Kidney (tissue), 14 donors: ENCODE measurements around the gene GAL3ST2. TPM values are rescaled to one million over a fixed set of nuclear protein-coding genes. Genes with fewer than 3 reads are reported as not detected.

ENCODE experiments used
- DNase-seq, 5 donors: peaks; one replicate each; pipeline ENCODE4 v3.0.0-alpha.2; 2013 to 2020
- FAIRE-seq: peaks from 2 replicates; lab custom pipeline; 2012; peaks lifted over from hg19 to GRCh38; lab: Jason Lieb, UNC
- H3K27ac ChIP-seq, 2 donors: one replicate each; pipeline ENCODE4 v1.7.0; 2013; ENCODE audit warnings: low read depth in 2 of 2, low read length in 2 of 2, inconsistent platforms in 1 of 2
- H3K27me3 ChIP-seq: one replicate; pipeline ENCODE4 v1.7.1; 2013; ENCODE audit warnings: low read length, inconsistent platforms; ENCODE audit not compliant: control insufficient read depth, insufficient read depth
- H3K36me3 ChIP-seq, 3 donors: one replicate each; pipeline versions ENCODE4 v1.7.0 to v1.7.1; 2013; ENCODE audit warnings: low read length in 3 of 3, control low read depth in 1 of 3, inconsistent platforms in 1 of 3; ENCODE audit not compliant: insufficient read depth in 3 of 3, control insufficient read depth in 2 of 3
- H3K4me1 ChIP-seq, 3 donors: one replicate each; pipeline versions ENCODE4 v1.7.0 to v1.7.1; 2013; ENCODE audit warnings: low read length in 3 of 3, inconsistent platforms in 1 of 3, low read depth in 1 of 3; ENCODE audit not compliant: control insufficient read depth in 2 of 3, insufficient read depth in 2 of 3
- H3K4me3 ChIP-seq, 3 donors: one replicate each; pipeline versions ENCODE4 v1.7.0 to v1.8.1; 2013; ENCODE audit warnings: low read length in 3 of 3, control low read depth in 1 of 3, inconsistent platforms in 1 of 3
- H3K9ac ChIP-seq, 3 donors: one replicate each; pipeline versions ENCODE4 v1.7.0 to v1.7.1; 2013; ENCODE audit warnings: low read length in 3 of 3, control low read depth in 1 of 3, inconsistent platforms in 1 of 3
- H3K9me3 ChIP-seq, 3 donors: one replicate each; pipeline versions ENCODE4 v1.7.0 to v1.7.1; 2013; ENCODE audit warnings: low read length in 3 of 3, control low read depth in 1 of 3, inconsistent platforms in 1 of 3; ENCODE audit not compliant: control insufficient read depth in 2 of 3, insufficient read depth in 1 of 3
- intact Hi-C: fragments of 100-400 bp; cut with DNase I; formaldehyde crosslinking; loops from one replicate; pipeline ENCODE4 v1.11.1; 2022
- polyA plus RNA-seq: library from polyadenylated mRNA; stranded (reverse); fragments of 350-450 nt; fragmentation: Illumina TruSeq; extraction: RNeasy Lipid Tissue Mini Kit (QIAGEN cat#74804); gene quantifications from one replicate; pipeline ENCODE4 v1.2.3, GENCODE V29; 2014; ENCODE audit warnings: low read depth, low replicate concordance; ENCODE audit not compliant: insufficient read depth
- total RNA-seq: library from RNA; stranded (reverse); fragmentation: NEBNext Ultra II Directional; extraction: Animal tissue kit (Norgen Biotek cat#: 25700); gene quantifications from one replicate; pipeline ENCODE4 v1.2.1, GENCODE V29; 2021
- TF ChIP-seq, protein P1 (sequence below): IDR thresholded peaks from 3 replicates; pipeline ENCODE4 v1.5.1; 2012; ENCODE audit warnings: mild to moderate bottlenecking, moderate library complexity, borderline replicate concordance; ENCODE audit not compliant: insufficient read depth; ENCODE audit errors: extremely low read depth
- donor health status: control.
- donor health status: control.
- donor health status: control.
- donor health status: control.
- donor health status: control.
- donor health status: DM: yes; HTN: yes; CAD: no.
- donor health status: Normal renal cell carcinoma (clear cell type).

Gene GAL3ST2
- total and polyA plus RNA-seq, 2 donors from 2014 or later = 0.19 to 0.39 TPM

DNA sequence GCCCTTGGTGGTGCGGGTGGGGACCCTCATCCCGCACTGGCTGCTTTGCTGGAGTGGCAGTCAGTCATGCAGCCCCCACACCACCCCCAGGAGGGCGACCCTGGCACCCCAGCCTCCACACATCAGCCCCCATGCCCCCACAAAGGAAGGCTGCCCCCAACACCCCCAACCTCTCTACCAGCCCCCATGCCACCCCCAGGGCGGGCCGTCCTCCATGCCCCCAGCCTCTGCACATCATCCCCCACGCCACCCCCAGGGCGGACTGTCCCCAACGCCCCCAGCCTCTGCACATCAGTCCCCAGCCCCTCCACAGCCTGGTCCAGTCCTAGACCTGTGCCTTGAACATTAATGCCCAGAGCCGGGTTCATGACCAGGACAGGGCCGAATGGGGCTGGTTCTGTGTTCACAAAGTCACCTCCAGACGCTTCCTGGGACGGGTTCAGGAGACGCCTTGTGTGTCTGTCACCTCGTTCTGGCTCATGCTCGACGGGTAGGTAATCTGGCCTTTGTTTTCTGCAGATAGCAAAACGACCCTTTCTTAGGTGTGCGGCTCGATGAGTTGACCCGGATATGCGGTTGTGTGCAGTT is 23.8 kb upstream of the GAL3ST2 start:
- H3K4me1 ChIP-seq = peaks cover 0 to 3% (median 0%) of the 10 kb centered on the region in 3 donors
- H3K4me3 ChIP-seq = no peak overlapping the region
- intact Hi-C loops = no loop called here
- DNase-seq (no peak), FAIRE-seq (no peak)
- H3K9me3 ChIP-seq = no peaks in the 10 kb centered on the region
- H3K36me3 ChIP-seq = peaks cover 0 to 22% (median 12%) of the 10 kb centered on the region in 3 donors
- H3K27me3 ChIP-seq = no peaks in the 10 kb centered on the region
- TF ChIP-seq, protein P1, sequence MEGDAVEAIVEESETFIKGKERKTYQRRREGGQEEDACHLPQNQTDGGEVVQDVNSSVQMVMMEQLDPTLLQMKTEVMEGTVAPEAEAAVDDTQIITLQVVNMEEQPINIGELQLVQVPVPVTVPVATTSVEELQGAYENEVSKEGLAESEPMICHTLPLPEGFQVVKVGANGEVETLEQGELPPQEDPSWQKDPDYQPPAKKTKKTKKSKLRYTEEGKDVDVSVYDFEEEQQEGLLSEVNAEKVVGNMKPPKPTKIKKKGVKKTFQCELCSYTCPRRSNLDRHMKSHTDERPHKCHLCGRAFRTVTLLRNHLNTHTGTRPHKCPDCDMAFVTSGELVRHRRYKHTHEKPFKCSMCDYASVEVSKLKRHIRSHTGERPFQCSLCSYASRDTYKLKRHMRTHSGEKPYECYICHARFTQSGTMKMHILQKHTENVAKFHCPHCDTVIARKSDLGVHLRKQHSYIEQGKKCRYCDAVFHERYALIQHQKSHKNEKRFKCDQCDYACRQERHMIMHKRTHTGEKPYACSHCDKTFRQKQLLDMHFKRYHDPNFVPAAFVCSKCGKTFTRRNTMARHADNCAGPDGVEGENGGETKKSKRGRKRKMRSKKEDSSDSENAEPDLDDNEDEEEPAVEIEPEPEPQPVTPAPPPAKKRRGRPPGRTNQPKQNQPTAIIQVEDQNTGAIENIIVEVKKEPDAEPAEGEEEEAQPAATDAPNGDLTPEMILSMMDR = no peak
- H3K9ac ChIP-seq = no peak overlapping the region
- H3K27ac ChIP-seq = no peak overlapping the region

DNA sequence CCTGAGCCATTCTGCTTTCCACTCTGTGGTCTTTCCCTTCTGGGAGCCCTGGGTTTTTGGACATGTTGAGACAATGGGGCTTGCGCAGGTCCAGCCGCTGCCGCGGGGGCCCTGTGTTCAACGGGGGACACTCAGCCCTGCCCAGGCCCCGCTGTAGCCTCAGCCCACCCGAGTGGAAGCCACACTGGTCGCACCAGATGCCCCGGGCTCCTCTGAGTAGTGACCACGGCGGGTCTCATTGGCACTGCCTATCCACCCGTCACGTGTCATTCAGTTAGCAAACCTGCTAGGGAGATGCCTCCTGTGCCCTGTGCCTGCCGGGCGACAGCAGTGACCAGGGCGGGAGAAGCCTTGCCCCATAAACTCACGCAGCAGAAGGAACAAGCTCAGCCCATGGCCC is 23.1 kb upstream of the GAL3ST2 start:
- H3K4me1 ChIP-seq = peaks cover 0 to 3% (median 0%) of the 10 kb centered on the region in 3 donors
- intact Hi-C loops = no loop called here
- no peak for DNase-seq
- TF ChIP-seq, protein P1 = no peak
- H3K36me3 ChIP-seq = peaks cover 0 to 28% (median 12%) of the 10 kb centered on the region in 3 donors
- H3K27ac ChIP-seq = no peak overlapping the region
- FAIRE-seq = no peak
- H3K9me3 ChIP-seq = no peaks in the 10 kb centered on the region
- H3K4me3 ChIP-seq = no peak overlapping the region
- no peak overlapping the region for H3K9ac ChIP-seq
- H3K27me3 ChIP-seq = no peaks in the 10 kb centered on the region

DNA sequence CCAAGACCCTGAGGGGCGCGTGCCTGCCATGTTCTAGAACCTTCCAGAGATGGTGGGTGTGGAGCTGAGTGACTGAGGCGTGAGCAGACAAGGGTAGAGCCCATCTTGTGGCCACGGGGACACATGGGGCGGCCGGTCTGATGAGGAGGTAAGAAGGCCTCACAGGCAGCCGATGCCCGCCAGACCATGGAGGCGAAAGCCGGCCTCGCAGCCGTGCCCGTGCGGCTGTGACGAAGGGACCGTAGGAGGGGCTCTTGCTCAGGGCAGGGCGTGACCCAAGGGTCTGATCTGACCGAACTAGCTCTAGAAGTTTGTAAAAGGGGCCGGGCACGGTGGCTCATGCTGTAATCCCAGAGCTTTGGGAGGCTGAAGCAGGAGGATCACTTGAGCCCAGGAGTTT is 22.6 kb upstream of the GAL3ST2 start:
- H3K4me3 ChIP-seq = no peak overlapping the region
- FAIRE-seq (no peak), DNase-seq (no peak)
- TF ChIP-seq, protein P1 = no peak
- intact Hi-C loops = no loop called here
- H3K27ac ChIP-seq = no peak overlapping the region
- H3K9me3 ChIP-seq = no peaks in the 10 kb centered on the region
- H3K27me3 ChIP-seq = no peaks in the 10 kb centered on the region
- no peak overlapping the region for H3K9ac ChIP-seq
- H3K4me1 ChIP-seq = peaks cover 0 to 8% (median 0%) of the 10 kb centered on the region in 3 donors
- peaks cover 0 to 29% (median 12%) of the 10 kb centered on the region in 3 donors for H3K36me3 ChIP-seq
